H1 (cell line): Measurements from ENCODE around the gene BLCAP. TPM values are rescaled to one million over a fixed set of nuclear protein-coding genes. Genes with fewer than 3 reads are reported as not detected.

Experiments
- CHD7 ChIP-seq: fragments of 300-600 bp; sonication (generic); IDR thresholded peaks from 2 replicates; pipeline ENCODE4 v1.7.1; 2012; ENCODE audit warnings: low read length, moderate library complexity, mild to moderate bottlenecking, inconsistent platforms; ENCODE audit not compliant: insufficient replicate concordance
- polyA plus RNA-seq, 7 experiments: library from polyadenylated mRNA; depleted of rRNA in 3 of 7; stranded (reverse) in 5 of 7; unstranded in 2 of 7; fragments of >200 nt in 5 of 7; fragments of 200-250 nt in 2 of 7; gene quantifications; 1 replicate in 5 of 7; 2 replicates in 1 of 7; 4 replicates in 1 of 7; pipeline versions ENCODE4 v1.2.1 to v1.2.3, GENCODE V29; 2011 to 2013; ENCODE audit warnings: missing spikeins in 2 of 7, mixed read lengths in 2 of 7
- total RNA-seq: library from RNA; stranded (reverse); fragmentation: NEBNext Ultra II Directional; extraction: Animal tissue kit (Norgen Biotek cat#: 25700); gene quantifications from 2 replicates; pipeline ENCODE4 v1.2.1, GENCODE V29; 2021

The BLCAP gene
- total and polyA plus RNA-seq, 2 of the 8 experiments (the other 6 are each of a cell fraction or from before 2014, with no cell fraction given): 60.3 to 72.2 TPM

- TF ChIP-seq CHD7: no peak
Observed at GRCh38 chr20:37562695-37563480, 35.2 kb upstream of the BLCAP start (continued).
